ENCODE measurements around the gene ATXN3.

DNA sequence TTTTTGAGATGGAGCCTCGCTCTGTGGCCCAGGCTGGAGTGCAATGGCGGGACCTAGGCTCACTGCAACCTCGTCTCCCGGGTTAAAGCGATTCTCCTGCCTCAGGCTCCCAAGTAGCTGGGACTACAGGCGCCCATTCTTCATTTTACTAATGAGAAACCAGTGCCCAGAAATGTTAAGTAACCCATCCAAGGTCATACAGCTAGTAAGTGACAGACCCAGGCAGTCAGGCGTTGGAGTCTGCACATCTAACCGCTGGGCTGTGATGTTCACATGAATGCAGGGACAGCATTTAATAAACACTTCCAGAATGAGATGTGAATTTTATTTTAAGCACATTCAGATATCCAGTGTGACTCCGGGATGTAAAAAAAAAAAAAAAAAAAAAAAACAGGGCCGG is 65.2 kb downstream of the ATXN3 start:
- TF ChIP-seq POLR2AphosphoS5 (IDR thresholded peaks at IDR 0.05; ENCODE audit: low read depth, low read length) (no peak), TAF1 (IDR thresholded peaks at IDR 0.05; ENCODE audit: borderline replicate concordance, insufficient read depth, low read length) (no peak), FOXP2 (optimal IDR thresholded peaks at IDR 0.05; ENCODE audit: borderline replicate concordance, extremely low read depth, extremely low read length, insufficient read depth) (no peak), SIN3A (IDR thresholded peaks at IDR 0.05; ENCODE audit: borderline replicate concordance, insufficient read depth, low read length) (no peak)

Measured in PFSK-1 (cell line).